HG02610 (cell line): ENCODE measurements around the gene SLC6A11.

Experiments used
- ATAC-seq: cut with Tn5 transposase; IDR thresholded peaks from one replicate; pipeline ENCODE4 v1.9.1; 2021; ENCODE audit warnings: mild to moderate bottlenecking, moderate library complexity; ENCODE audit not compliant: unreplicated experiment

Gene SLC6A11

DNA sequence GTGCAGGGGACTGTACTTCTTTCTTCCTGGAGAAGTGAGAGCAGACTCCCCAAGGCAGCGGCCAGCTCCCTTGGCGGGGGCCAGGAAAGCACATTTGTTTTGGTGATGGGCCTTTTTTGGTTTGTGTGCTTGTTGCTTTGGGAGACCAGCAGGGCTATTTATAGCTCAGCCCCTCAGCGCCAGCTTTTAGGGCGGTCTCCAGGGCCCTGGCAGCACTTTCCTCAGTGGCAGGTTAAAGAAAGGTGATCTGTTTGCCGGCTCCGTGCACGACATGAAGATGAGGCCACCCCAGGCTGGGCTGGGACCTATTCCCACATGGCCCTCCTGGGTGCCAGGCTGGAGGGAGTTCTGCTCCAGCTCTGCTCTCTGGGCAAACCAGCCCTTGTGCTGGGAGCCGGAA is 21.8 kb downstream of the SLC6A11 start:
- ATAC-seq, result no peak

DNA sequence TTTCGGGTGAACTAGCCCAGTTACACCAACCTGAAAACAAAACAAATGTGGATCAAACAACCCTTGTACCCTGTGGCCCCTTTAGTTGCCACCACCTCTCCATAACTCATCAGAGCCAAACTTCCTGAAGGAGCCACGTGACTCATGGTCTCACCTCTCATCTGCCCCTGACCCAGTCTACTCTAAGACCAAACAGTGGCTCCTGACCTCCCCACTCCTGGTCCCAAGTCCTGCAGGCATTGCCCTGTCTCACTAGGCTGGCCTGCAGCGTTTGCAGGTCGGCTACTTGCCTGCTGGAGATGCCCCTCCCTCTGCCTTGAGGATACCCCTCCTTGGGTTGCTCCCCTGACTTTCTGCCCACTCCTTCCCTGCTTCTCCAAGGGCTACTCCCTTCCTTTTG is 23.1 kb downstream of the SLC6A11 start:
- ATAC-seq, result no peak

DNA sequence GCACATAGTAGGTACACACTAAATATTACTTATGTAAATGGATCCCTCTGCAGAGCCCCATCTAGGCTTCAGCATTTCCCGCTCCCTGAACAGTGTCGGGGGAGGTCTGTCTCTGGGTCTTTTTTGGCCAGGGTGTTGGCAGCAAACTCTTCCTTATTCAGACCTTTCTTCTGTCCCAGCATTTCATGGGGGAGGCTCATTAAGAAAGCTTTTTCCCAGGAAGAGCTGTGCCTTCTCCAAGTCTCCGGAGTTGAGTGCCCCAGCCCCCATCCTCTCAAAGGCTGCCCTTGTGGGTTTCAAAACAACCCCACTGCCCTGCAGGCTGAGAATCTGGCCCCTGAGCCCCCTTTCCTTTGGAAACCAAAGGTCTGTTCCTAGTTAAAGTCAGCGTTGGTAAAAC is 25.1 kb downstream of the SLC6A11 start:
- no peak for ATAC-seq

DNA sequence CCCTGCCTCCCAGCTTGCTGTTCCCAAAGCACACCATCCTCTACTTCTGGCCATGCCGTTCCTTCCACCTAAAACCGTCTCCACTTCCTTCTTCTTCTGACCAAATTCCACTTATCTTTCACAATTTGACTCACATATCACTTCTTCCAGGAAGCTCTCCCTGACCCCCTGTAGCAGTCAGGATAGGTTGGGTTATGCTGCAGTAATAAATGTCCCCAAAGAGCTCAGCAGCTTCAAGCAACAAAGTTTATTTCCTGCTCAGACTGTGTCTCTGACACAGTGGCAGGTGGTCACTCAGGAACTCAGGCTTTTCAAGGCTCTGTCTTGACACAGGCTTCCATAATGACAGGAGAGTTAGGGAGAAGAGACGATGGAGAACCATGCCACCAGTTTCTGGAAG is 27.4 kb downstream of the SLC6A11 start:
- no peak for ATAC-seq

DNA sequence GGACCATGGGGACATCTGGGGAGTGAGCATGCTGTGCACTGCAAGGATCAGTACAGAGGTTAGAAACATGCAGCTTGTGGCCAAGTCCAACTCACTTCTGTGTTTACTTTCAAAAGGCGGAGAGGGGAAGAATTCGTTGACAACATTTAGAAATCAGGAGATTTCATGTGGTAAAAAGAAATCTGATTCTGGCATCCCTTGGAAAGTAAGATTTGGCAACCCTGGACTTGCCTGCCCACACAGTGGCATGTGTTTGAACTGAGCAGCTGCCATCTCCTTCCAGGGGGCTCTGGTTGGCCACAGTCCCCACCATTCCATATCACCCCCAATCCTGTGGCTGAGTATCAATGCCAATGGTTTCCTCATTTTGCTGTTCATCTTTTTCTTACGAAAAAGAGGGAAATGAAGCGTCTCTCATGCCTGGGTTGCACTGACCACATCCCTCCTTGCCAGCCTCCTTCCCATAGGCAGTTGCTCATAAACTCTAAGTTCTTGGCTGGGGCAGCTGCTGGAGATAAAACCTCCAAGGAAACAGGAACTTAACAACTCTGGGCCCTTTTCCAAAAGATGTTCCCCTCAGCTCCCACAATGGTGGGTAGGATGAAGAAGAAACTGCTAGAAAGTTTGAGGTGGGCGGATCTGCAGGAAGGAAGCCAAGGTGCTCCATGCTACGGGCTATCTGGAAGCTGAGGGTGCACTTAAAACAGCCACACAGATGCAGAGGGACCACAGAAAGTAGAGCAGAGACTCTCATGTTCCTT is 29.2 kb downstream of the SLC6A11 start:
- ATAC-seq, result no peak

DNA sequence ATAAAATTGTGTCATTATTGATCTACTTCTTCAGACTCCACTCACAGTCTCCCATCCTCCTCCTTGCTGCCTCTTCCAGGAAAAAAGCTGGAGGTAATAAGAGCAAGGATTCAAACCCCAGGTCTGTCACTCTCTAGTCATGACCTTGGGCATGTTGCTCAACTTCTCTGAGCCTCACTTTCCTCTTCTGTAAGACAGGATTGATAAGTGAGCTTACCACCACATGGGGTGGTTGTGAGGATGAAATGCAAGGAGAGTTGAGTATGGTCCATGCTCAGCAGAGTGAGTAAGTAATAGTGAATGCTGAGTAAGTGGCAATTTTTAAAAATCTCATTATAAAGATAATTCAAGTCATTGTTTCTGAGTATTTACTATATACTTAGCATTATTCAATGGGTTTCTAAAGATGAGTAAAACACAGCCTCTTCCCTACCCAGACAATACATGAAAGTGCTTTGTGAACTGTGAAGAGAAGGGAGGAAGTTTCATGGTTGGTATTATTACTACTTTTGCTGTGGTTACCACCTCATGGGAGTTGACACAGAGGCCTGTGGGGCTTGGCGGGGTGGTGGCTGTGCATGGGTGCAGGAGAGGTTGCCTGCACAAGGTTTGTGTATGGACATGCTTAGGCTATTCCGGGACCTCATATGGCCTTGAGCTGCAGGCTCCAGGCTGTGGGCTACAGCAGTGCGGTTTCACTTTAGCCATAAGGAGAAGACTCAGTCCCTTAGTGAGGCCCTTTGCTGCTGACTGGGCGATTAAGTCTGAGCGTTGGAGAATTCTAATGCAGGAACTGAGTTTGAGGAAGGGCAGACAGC is 30.0 kb downstream of the SLC6A11 start:
- peak; percentile 87 for ATAC-seq

- ATAC-seq, result no peak
Observed at GRCh38 chr3:10846657-10846975, 30.6 kb downstream of the SLC6A11 start.

DNA sequence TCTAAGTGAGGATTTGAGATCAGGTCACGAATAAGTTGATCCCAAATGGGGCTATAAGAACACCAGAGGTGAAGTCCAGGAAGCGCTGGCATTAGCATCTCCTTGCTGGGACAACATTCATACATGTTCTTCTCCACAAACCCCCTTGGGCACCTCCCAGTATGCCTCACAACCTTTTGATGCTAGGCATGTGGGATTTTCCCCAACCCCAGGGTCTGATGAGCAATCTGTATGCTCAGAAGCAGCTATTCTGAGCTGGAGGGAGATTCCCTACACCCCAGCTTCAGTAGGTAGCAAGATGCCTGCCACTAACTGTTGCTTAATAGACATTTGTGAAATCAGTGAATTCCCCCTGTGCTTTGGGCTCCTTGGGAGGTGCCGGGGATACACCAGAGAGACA is 32.2 kb downstream of the SLC6A11 start:
- ATAC-seq, result peak; percentile 59

DNA sequence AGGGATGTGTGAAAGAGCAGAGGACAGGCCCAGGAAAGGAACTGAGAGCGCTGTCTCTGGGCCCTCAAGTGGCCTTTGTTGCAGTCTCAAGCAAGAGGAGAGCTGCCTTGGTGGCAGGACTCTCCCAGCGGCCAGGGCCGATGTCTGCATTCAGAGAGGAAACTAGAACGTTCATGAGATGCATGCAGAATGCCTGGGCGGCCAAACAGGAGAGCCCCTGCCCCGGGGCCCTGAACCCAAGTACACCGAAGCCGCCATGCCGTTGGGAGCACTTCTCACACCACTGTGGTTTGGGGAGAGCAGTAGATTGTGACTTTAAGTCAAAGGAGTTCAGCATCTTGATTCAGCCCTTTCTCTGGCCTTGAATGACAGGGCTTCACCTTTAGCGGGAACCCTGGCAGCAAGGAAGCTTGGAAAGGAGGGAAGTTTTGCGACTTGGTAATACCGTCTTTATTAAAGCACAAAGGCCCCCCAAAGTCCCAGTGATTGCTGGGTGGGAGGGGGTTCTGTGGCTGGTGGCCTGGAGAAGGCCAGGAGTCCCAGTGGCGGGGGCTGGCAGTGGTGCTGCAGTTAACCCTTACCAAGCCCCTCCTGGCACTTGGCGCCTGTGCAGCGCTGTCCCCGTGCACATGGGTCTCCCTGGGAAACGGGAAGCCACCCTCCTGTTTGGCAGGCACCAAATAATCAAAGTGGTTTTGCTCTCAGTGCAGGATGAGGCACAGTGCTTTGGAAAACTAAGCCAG is 36.2 kb downstream of the SLC6A11 start:
- no peak for ATAC-seq

DNA sequence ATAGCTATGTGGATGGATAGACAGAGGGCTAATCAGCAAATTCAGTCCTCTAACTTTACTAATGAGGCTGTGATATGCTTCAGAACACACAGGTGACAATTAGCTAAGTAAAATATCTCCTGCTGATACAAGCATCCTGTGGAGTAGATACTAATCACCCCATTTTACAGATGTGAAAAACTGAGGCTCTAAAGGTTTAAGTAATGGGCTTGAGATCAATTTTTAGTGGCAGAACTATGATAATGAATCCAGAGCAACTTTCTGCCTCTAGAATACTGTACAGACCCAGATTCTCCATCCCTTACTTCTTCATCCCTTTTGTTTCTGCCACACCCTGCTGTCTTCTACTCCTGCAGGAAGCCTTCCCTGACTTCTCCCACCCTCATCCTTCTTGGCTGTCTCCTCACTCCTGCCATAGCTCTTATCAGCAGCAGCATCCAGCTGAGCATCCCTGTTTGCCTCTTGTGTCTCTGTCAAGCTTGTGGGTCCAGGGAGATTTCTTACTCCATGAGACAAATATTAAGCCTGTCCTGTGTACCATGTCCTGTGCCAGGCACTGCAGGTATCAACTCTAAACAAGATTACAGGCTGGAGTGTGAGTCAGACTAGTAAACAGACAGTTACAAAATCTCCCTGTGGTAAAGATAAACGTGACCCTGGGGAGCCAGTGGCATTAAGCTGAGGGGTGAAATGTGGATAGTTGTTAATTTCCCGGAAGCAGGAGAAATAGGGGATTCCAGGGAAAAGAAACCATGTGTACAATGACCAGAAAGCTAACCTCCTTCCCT is 39.2 kb downstream of the SLC6A11 start:
- no peak for ATAC-seq

DNA sequence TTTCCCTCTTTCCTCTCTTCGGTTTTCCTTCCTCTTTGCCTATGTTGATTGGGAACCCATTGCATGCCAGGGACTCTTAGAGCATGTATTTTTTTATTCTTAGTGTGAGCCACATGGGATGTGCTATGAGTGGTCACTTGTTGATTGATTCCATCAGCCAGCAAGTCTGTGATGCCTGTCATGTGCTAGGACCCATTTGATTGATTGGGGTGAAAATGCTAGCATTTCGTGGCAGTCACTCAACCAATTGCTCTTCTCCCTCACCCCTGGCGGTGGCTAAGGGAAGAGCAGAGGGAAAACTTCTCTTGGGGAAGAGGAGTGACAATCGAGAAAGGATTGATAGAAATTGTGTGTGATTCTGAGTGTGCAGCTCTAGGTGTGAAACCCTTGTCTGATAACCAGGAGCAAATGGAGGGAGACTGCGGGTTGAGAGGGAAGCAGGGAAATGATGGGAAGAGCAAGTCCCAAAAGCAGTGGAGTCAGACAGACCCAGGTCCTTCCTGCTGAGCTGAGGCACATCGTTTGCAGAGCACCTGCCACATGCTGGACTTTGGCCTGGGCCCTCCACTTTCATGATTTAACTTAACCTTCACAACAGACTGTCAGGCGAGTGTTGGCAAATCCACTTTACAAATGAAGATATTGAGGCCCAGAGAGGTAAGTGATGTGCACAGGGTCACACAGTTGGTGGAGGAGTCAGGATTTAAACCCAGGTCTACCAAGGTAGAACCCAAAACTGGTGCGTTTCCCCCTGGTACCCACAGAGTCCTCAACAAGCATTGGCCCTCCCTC is 40.0 kb downstream of the SLC6A11 start:
- no peak for ATAC-seq

- no peak for ATAC-seq
Observed at GRCh38 chr3:10857235-10857634, 41.2 kb downstream of the SLC6A11 start.

- no peak for ATAC-seq
Observed at GRCh38 chr3:10858091-10858490, 42.1 kb downstream of the SLC6A11 start.

DNA sequence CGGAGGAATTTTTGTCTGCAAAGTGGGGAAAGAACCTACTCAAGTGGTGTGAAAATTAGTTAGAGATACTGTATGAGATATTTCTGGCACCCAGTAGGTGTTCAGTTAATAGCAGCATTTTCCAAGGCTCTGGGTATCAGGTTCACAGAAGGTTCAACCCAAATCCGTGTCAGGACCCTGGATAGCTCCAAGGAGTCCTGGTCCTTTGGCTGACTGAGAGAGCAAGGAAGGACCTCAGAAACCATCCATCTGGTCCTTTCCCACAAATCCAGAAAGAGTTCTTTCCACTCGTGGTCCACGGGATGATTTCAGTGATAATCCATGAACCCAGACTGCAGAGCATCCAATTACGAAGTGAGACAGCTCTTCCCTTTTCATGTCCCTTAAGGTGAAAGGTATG is 51.4 kb downstream of the SLC6A11 start:
- no peak for ATAC-seq

GRCh38 chr3:10869460-10869859 is 53.4 kb downstream of the SLC6A11 start:
- no peak for ATAC-seq

GRCh38 chr3:10870296-10870695 is 54.3 kb downstream of the SLC6A11 start:
- no peak for ATAC-seq

DNA sequence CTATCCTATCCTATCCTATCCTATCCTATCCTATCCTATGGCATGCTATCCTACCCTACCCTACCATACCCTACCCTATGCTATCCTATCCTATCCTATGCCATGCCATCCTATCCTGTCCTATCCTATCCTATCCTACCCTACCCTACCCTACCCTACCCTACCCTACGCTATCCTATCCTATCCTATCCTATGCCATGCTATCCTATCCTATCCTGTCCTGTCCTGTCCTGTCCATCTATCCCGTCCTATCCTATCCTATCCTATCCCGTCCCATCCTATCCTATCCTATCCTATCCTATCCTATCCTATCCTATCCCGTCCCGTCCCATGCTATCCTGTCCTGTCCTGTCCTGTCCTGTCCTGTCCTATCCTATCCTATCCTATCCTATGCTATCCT is 57.4 kb downstream of the SLC6A11 start:
- no peak for ATAC-seq

DNA sequence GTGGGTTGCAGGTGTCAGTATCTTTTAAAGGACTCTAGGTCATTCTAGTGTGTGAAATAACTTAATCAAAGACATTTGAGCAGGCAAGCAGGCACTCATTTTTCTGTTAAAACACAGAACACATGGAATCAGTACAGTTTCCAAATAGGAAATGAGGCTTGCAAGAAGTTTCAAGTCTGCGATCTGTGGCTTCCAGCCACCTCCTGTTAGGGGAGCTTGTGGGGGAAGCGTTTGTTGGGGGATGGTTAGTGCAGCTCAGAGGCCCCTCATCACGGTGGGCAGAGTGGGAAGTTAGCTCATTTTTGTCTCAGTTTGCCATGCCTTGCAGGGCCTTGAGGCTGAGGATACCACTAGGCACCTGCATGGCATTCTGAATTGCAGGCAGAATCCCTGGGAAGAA is 59.9 kb downstream of the SLC6A11 start:
- ATAC-seq, result no peak

DNA sequence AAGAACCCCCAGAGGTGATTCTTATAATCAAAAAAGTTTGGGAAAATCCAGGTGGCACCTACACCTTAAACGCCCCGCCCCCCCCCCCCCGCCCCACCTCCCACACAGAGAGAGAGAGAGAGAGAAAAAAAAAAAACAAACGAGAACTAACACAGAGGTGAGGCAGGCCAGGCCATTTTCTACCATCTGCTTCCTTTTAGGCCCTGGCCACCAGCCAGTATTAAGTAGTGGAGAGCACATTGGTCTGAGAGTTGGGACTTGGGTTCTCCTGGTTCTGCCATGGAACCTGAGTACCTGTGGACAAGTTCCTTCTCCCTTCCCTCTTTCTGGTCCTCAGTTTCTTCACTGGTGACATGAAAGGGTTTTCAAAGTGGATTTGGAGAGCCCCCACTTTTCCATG is 60.6 kb downstream of the SLC6A11 start:
- ATAC-seq, result no peak

- ATAC-seq, result no peak
Observed at GRCh38 chr3:10882851-10883250, 66.8 kb downstream of the SLC6A11 start.
